G401.6 (cell line): ENCODE data around the gene TBC1D19.
A peak's percentile ranks its signal among the peaks of the same experiment; 100 is the strongest.

Experiments used
- FAIRE-seq: peaks from 2 replicates; lab custom pipeline; 2012; peaks lifted over from hg19 to GRCh38; lab: Jason Lieb, UNC

TBC1D19 gene

GRCh38 chr4:26732356-26732755 lies 148.5 kb downstream of the TBC1D19 start:
- no peak for FAIRE-seq

- FAIRE-seq = no peak
Observed at GRCh38 chr4:26736621-26737020, 152.7 kb downstream of the TBC1D19 start.

GRCh38 chr4:26737385-26737784 lies 153.5 kb downstream of the TBC1D19 start:
- peak; percentile 84 for FAIRE-seq

GRCh38 chr4:26741491-26741871 lies 157.6 kb downstream of the TBC1D19 start:
- FAIRE-seq = no peak

- FAIRE-seq = no peak
Observed at GRCh38 chr4:26746802-26747213, 162.9 kb downstream of the TBC1D19 start.

- no peak for FAIRE-seq
Observed at GRCh38 chr4:26748811-26749210, 164.9 kb downstream of the TBC1D19 start.

- FAIRE-seq = no peak
Observed at GRCh38 chr4:26749867-26750266, 166.0 kb downstream of the TBC1D19 start.

GRCh38 chr4:26751004-26751403 lies 167.1 kb downstream of the TBC1D19 start:
- no peak for FAIRE-seq

GRCh38 chr4:26751838-26752237 lies 168.0 kb downstream of the TBC1D19 start:
- FAIRE-seq = no peak

- FAIRE-seq = no peak
Observed at GRCh38 chr4:26753187-26753586, 169.3 kb downstream of the TBC1D19 start.

GRCh38 chr4:26753617-26754016 lies 169.7 kb downstream of the TBC1D19 start:
- FAIRE-seq = no peak

GRCh38 chr4:26757751-26758150 lies 173.9 kb downstream of the TBC1D19 start:
- no peak for FAIRE-seq

- no peak for FAIRE-seq
Observed at GRCh38 chr4:26758899-26759298, 175.0 kb downstream of the TBC1D19 start.

- no peak for FAIRE-seq
Observed at GRCh38 chr4:26762650-26763049, 178.8 kb downstream of the TBC1D19 start.

GRCh38 chr4:26763063-26763462 lies 179.2 kb downstream of the TBC1D19 start:
- FAIRE-seq = no peak

GRCh38 chr4:26763648-26764047 lies 179.8 kb downstream of the TBC1D19 start:
- no peak for FAIRE-seq

- no peak for FAIRE-seq
Observed at GRCh38 chr4:26764231-26764630, 180.3 kb downstream of the TBC1D19 start.

GRCh38 chr4:26765515-26765914 lies 181.6 kb downstream of the TBC1D19 start:
- no peak for FAIRE-seq

GRCh38 chr4:26766141-26766540 lies 182.3 kb downstream of the TBC1D19 start:
- no peak for FAIRE-seq

- FAIRE-seq = no peak
Observed at GRCh38 chr4:26772096-26772873, 188.4 kb downstream of the TBC1D19 start.

- FAIRE-seq = no peak
Observed at GRCh38 chr4:26779224-26779623, 195.3 kb downstream of the TBC1D19 start.

GRCh38 chr4:26779674-26780073 lies 195.8 kb downstream of the TBC1D19 start:
- FAIRE-seq = no peak

- FAIRE-seq = no peak
Observed at GRCh38 chr4:26780539-26780938, 196.7 kb downstream of the TBC1D19 start.

- no peak for FAIRE-seq
Observed at GRCh38 chr4:26782168-26782829, 198.4 kb downstream of the TBC1D19 start.
